Measurements from ENCODE around the gene DIAPH3. TPM values are rescaled to one million over a fixed set of nuclear protein-coding genes. Genes with fewer than 3 reads are reported as not detected.

Gene DIAPH3
- total RNA-seq, 1 donor from 2014 or later, result 2.6 TPM

- Mint-ChIP-seq H3K36me3 (ENCODE audit: unreplicated experiment) (no peaks in the 10 kb centered on the region), H3K4me1 (ENCODE audit: low read depth, unreplicated experiment) (peaks cover 9% of the 10 kb centered on the region), H3K27ac (ENCODE audit: unreplicated experiment) (no peak overlapping the region), H3K4me3 (ENCODE audit: unreplicated experiment) (no peak overlapping the region), H3K27me3 (ENCODE audit: unreplicated experiment) (no peaks in the 10 kb centered on the region), H3K9me3 (ENCODE audit: unreplicated experiment) (peaks cover 2% of the 10 kb centered on the region)
- DNase-seq, result no peak
- no peak for TF ChIP-seq CTCF (IDR thresholded peaks at IDR 0.05; ENCODE audit: partially characterized antibody, unreplicated experiment)
Observed at GRCh38 chr13:59771272-59771671, 392.5 kb downstream of the DIAPH3 start.

GRCh38 chr13:59770451-59770850 is 393.3 kb downstream of the DIAPH3 start:
- H3K27ac Mint-ChIP-seq (ENCODE audit: unreplicated experiment), result no peak overlapping the region
- no peak overlapping the region for H3K4me3 Mint-ChIP-seq (ENCODE audit: unreplicated experiment)
- DNase-seq, result no peak
- no peak for TF ChIP-seq CTCF (IDR thresholded peaks at IDR 0.05; ENCODE audit: partially characterized antibody, unreplicated experiment)
- no peaks in the 10 kb centered on the region for H3K27me3 Mint-ChIP-seq (ENCODE audit: unreplicated experiment)
- peaks cover 2% of the 10 kb centered on the region for H3K9me3 Mint-ChIP-seq (ENCODE audit: unreplicated experiment)
- H3K4me1 Mint-ChIP-seq (ENCODE audit: low read depth, unreplicated experiment), result peaks cover 9% of the 10 kb centered on the region
- H3K36me3 Mint-ChIP-seq (ENCODE audit: unreplicated experiment), result no peaks in the 10 kb centered on the region

GRCh38 chr13:59766236-59766635 is 397.5 kb downstream of the DIAPH3 start:
- no peaks in the 10 kb centered on the region for H3K27me3 Mint-ChIP-seq (ENCODE audit: unreplicated experiment)
- TF ChIP-seq CTCF (IDR thresholded peaks at IDR 0.05; ENCODE audit: partially characterized antibody, unreplicated experiment), result no peak
- no peaks in the 10 kb centered on the region for H3K36me3 Mint-ChIP-seq (ENCODE audit: unreplicated experiment)
- no peak overlapping the region for H3K4me3 Mint-ChIP-seq (ENCODE audit: unreplicated experiment)
- no peaks in the 10 kb centered on the region for H3K4me1 Mint-ChIP-seq (ENCODE audit: low read depth, unreplicated experiment)
- H3K27ac Mint-ChIP-seq (ENCODE audit: unreplicated experiment), result no peak overlapping the region
- no peaks in the 10 kb centered on the region for H3K9me3 Mint-ChIP-seq (ENCODE audit: unreplicated experiment)
- DNase-seq, result no peak

GRCh38 chr13:59755632-59756290 is 408.0 kb downstream of the DIAPH3 start:
- Mint-ChIP-seq H3K36me3 (ENCODE audit: unreplicated experiment) (no peaks in the 10 kb centered on the region), H3K9me3 (ENCODE audit: unreplicated experiment) (no peaks in the 10 kb centered on the region), H3K27ac (ENCODE audit: unreplicated experiment) (no peak overlapping the region), H3K27me3 (ENCODE audit: unreplicated experiment) (no peaks in the 10 kb centered on the region), H3K4me1 (ENCODE audit: low read depth, unreplicated experiment) (peaks cover 8% of the 10 kb centered on the region), H3K4me3 (ENCODE audit: unreplicated experiment) (no peak overlapping the region)
- TF ChIP-seq CTCF (IDR thresholded peaks at IDR 0.05; ENCODE audit: partially characterized antibody, unreplicated experiment), result no peak
- no peak for DNase-seq

- no peaks in the 10 kb centered on the region for H3K27me3 Mint-ChIP-seq (ENCODE audit: unreplicated experiment)
- TF ChIP-seq CTCF (IDR thresholded peaks at IDR 0.05; ENCODE audit: partially characterized antibody, unreplicated experiment), result no peak
- no peak overlapping the region for H3K4me3 Mint-ChIP-seq (ENCODE audit: unreplicated experiment)
- H3K9me3 Mint-ChIP-seq (ENCODE audit: unreplicated experiment), result no peaks in the 10 kb centered on the region
- DNase-seq, result no peak
- no peak overlapping the region for H3K27ac Mint-ChIP-seq (ENCODE audit: unreplicated experiment)
- H3K4me1 Mint-ChIP-seq (ENCODE audit: low read depth, unreplicated experiment), result peaks cover 15% of the 10 kb centered on the region
- H3K36me3 Mint-ChIP-seq (ENCODE audit: unreplicated experiment), result no peaks in the 10 kb centered on the region
Observed at GRCh38 chr13:59754411-59754810, 409.3 kb downstream of the DIAPH3 start.
